IMR-90 (cell line): ENCODE data around the gene TMC8. TPM values are rescaled to one million over a fixed set of nuclear protein-coding genes. Genes with fewer than 3 reads are reported as not detected.

Experiments used
- ATAC-seq: fragments of 200-7000 bp; cut with Tn5 transposase; 2 replicates; pipeline ENCODE4 v1.9.1; 2020; ENCODE audit warnings: low read depth, mild to moderate bottlenecking, moderate library complexity
- BruUV-seq: library from RNA; stranded (reverse); fragments of 400-500 nt; replicated peaks from 2 replicates; lab custom pipeline; 2021; lab: Mats Ljungman, UMichigan
- CTCF ChIA-PET: fragments of 300-600 bp; formaldehyde crosslinking; extraction: SDS; loops from one replicate; lab custom pipeline; 2021; ENCODE audit warnings: antibody characterized with exemption; lab: Yijun Ruan, JAX
- POLR2A ChIA-PET: fragments of 300-600 bp; sonication (Branson Sonifier 250); formaldehyde crosslinking; loops from one replicate; lab custom pipeline; 2022; ENCODE audit warnings: antibody characterized with exemption; ENCODE audit not compliant: unreplicated experiment; lab: Charles Lee
- DNase-seq: peaks from one replicate; pipeline ENCODE4 v3.0.0; 2013
- H2AFZ ChIP-seq: replicated peaks from 2 replicates; pipeline ENCODE3; 2013; ENCODE audit warnings: low read length, mild to moderate bottlenecking; ENCODE audit not compliant: poor library complexity
- H2AK5ac ChIP-seq: 2 replicates; pipeline ENCODE4 v1.6.1; 2013; ENCODE audit warnings: low read depth, low read length, inconsistent platforms
- H2AK9ac ChIP-seq: replicated peaks from 2 replicates; pipeline ENCODE3; 2013; ENCODE audit warnings: mild to moderate bottlenecking, low read depth, low read length, moderate library complexity; ENCODE audit not compliant: poor library complexity
- H2BK120ac ChIP-seq: 2 replicates; pipeline ENCODE4 v1.6.1; 2013; ENCODE audit warnings: low read depth, low read length, inconsistent platforms
- H2BK15ac ChIP-seq: 3 replicates; pipeline ENCODE4 v1.6.1; 2013; ENCODE audit warnings: low read depth, low read length, inconsistent platforms
- H2BK20ac ChIP-seq: 2 replicates; pipeline ENCODE4 v1.6.1; 2013; ENCODE audit warnings: low read depth, mild to moderate bottlenecking, inconsistent platforms, low read length, moderate library complexity
- H2BK5ac ChIP-seq: 2 replicates; pipeline ENCODE4 v1.6.1; 2013; ENCODE audit warnings: mild to moderate bottlenecking, low read depth, low read length, inconsistent platforms; ENCODE audit not compliant: poor library complexity, severe bottlenecking
- H3K14ac ChIP-seq: replicated peaks from 2 replicates; pipeline ENCODE4 v1.6.1; 2013; ENCODE audit warnings: low read depth, low read length, inconsistent platforms
- H3K18ac ChIP-seq: 2 replicates; pipeline ENCODE4 v1.6.1; 2013; ENCODE audit warnings: low read depth, low read length, control low read depth
- H3K23ac ChIP-seq: 2 replicates; pipeline ENCODE4 v1.6.1; 2013; ENCODE audit warnings: low read depth, low read length, inconsistent platforms
- H3K27ac ChIP-seq: 2 replicates; pipeline ENCODE4 v1.5.1; 2013; ENCODE audit warnings: mild to moderate bottlenecking, control low read depth, low read length; ENCODE audit not compliant: insufficient read depth
- H3K27me3 ChIP-seq: 2 replicates; pipeline ENCODE4 v1.6.1; 2013; ENCODE audit warnings: low read length; ENCODE audit not compliant: control insufficient read depth, insufficient read depth
- H3K36me3 ChIP-seq: 2 replicates; pipeline ENCODE4 v1.6.1; 2013; ENCODE audit warnings: low read length, mixed read lengths; ENCODE audit not compliant: control insufficient read depth, insufficient read depth
- H3K4ac ChIP-seq: 2 replicates; pipeline ENCODE4 v1.6.1; 2013; ENCODE audit warnings: low read depth, low read length, inconsistent platforms
- H3K4me1 ChIP-seq: 2 replicates; pipeline ENCODE4 v1.6.1; 2013; ENCODE audit warnings: low read length, mixed read lengths; ENCODE audit not compliant: control insufficient read depth, insufficient read depth
- H3K4me2 ChIP-seq: 2 replicates; pipeline ENCODE4 v1.6.1; 2013; ENCODE audit warnings: low read depth, mild to moderate bottlenecking, control low read depth, low read length, moderate library complexity
- H3K4me3 ChIP-seq: 2 replicates; pipeline ENCODE4 v1.5.1; 2013; ENCODE audit warnings: low read depth, mild to moderate bottlenecking, control low read depth, low read length, moderate library complexity; ENCODE audit not compliant: insufficient read depth
- H3K56ac ChIP-seq: 2 replicates; pipeline ENCODE4 v1.6.1; 2013; ENCODE audit warnings: low read length, inconsistent platforms; ENCODE audit not compliant: insufficient read depth; ENCODE audit errors: extremely low read depth
- H3K79me1 ChIP-seq, 2 experiments: 2 replicates each; pipeline ENCODE4 v1.6.1; 2013; ENCODE audit warnings: low read length in 2 of 2, inconsistent platforms in 1 of 2, low read depth in 1 of 2
- H3K9ac ChIP-seq: 2 replicates; pipeline ENCODE4 v1.6.1; 2013; ENCODE audit warnings: low read depth, low read length, control low read depth
- H3K9me1 ChIP-seq: 2 replicates; pipeline ENCODE4 v1.6.1; 2013; ENCODE audit warnings: low read length, inconsistent platforms; ENCODE audit not compliant: insufficient read depth
- H3K9me3 ChIP-seq: 2 replicates; pipeline ENCODE4 v1.6.1; 2013; ENCODE audit warnings: low read length; ENCODE audit not compliant: control insufficient read depth, insufficient read depth
- H4K20me1 ChIP-seq: 2 replicates; pipeline ENCODE4 v1.6.1; 2013; ENCODE audit warnings: low read length, inconsistent platforms; ENCODE audit not compliant: insufficient read depth
- H4K5ac ChIP-seq: 2 replicates; pipeline ENCODE4 v1.6.1; 2013; ENCODE audit warnings: mild to moderate bottlenecking, low read depth, low read length, control low read depth
- H4K8ac ChIP-seq, 2 experiments: 2 replicates each; pipeline ENCODE4 v1.6.1; 2013; ENCODE audit warnings: low read depth in 2 of 2, low read length in 2 of 2, control low read depth in 1 of 2, inconsistent platforms in 1 of 2
- H4K91ac ChIP-seq: 2 replicates; pipeline ENCODE4 v1.6.1; 2013; ENCODE audit warnings: low read depth, low read length, inconsistent platforms; ENCODE audit not compliant: insufficient read depth
- BHLHE40 ChIP-seq: fragments of 150-350 bp; IDR thresholded peaks from 2 replicates; pipeline ENCODE4 v1.6.1; 2016; ENCODE audit warnings: mild to moderate bottlenecking, low read depth, low read length
- CEBPB ChIP-seq: IDR thresholded peaks from 2 replicates; pipeline ENCODE4 v1.6.1; 2012; ENCODE audit warnings: low read depth, low read length, improper control_type of control experiment
- CTCF ChIP-seq: conservative IDR thresholded peaks from 2 replicates; pipeline ENCODE4 v1.5.1; 2012; ENCODE audit warnings: mild to moderate bottlenecking, low read depth, low read length, improper control_type of control experiment
- ELK1 ChIP-seq: fragments of 150-350 bp; IDR thresholded peaks from 2 replicates; pipeline ENCODE4 v1.6.1; 2016; ENCODE audit warnings: low read depth, mild to moderate bottlenecking, low read length, moderate library complexity, borderline replicate concordance
- FOS ChIP-seq: fragments of 150-350 bp; IDR thresholded peaks from 2 replicates; pipeline ENCODE4 v1.6.1; 2016; ENCODE audit warnings: low read depth, low read length
- MAFK ChIP-seq: IDR thresholded peaks from 2 replicates; pipeline ENCODE4 v1.6.1; 2012; ENCODE audit warnings: low read depth, low read length, improper control_type of control experiment
- MAZ ChIP-seq: IDR thresholded peaks from 2 replicates; pipeline ENCODE4 v1.6.1; 2012; ENCODE audit warnings: low read depth, mild to moderate bottlenecking, low read length, improper control_type of control experiment, moderate library complexity, borderline replicate concordance
- MXI1 ChIP-seq: IDR thresholded peaks from 2 replicates; pipeline ENCODE4 v1.6.1; 2012; ENCODE audit warnings: low read depth, mild to moderate bottlenecking, low read length, moderate library complexity, borderline replicate concordance
- POLR2A ChIP-seq: IDR thresholded peaks from 2 replicates; pipeline ENCODE4 v1.6.1; 2012; ENCODE audit warnings: mild to moderate bottlenecking, low read depth, low read length
- RCOR1 ChIP-seq: IDR thresholded peaks from 2 replicates; pipeline ENCODE4 v1.6.1; 2012; ENCODE audit warnings: mild to moderate bottlenecking, low read length, improper control_type of control experiment; ENCODE audit not compliant: insufficient replicate concordance
- RFX5 ChIP-seq: IDR thresholded peaks from 2 replicates; pipeline ENCODE4 v1.8.0; 2012; ENCODE audit warnings: low read depth, mild to moderate bottlenecking, low read length, moderate library complexity
- SMC3 ChIP-seq: fragments of 150-350 bp; IDR thresholded peaks from 2 replicates; pipeline ENCODE4 v1.6.1; 2016; ENCODE audit warnings: low read depth, mild to moderate bottlenecking, antibody characterized with exemption, low read length, moderate library complexity
- USF2 ChIP-seq: fragments of 150-350 bp; IDR thresholded peaks from 2 replicates; pipeline ENCODE4 v1.6.1; 2017; ENCODE audit warnings: mild to moderate bottlenecking, antibody characterized with exemption, low read length, low read depth
- WGBS, 2 experiments: methylation state at CpG; one replicate each; pipeline versions ENCODE4 v1.1.5 to v1.1.7; 2013; ENCODE audit warnings: missing lambda C conversion rate in 2 of 2; ENCODE audit not compliant: insufficient read length in 1 of 2; ENCODE audit errors: extremely low coverage in 2 of 2; 5-methylcytosine and 5-hydroxymethylcytosine counted together
- dilution Hi-C: fragments of 300-500 bp; cut with HindIII; formaldehyde crosslinking; loops from one replicate; pipeline ENCODE4 v1.14.3; 2018; ENCODE audit warnings: low sequenced_read_pairs; ENCODE audit not compliant: unreplicated experiment
- in situ Hi-C: fragments of 300-500 bp; cut with MboI; formaldehyde crosslinking; loops from 3 replicates; pipeline ENCODE4 v1.14.3; 2019; ENCODE audit warnings: low sequenced_read_pairs, inconsistent platforms, mixed read lengths
- intact Hi-C: fragments of 100-400 bp; cut with micrococcal nuclease; formaldehyde crosslinking; loops from 2 replicates; pipeline ENCODE4 v1.10.0; 2022
- polyA plus RNA-seq, 3 experiments: library from polyadenylated mRNA; depleted of rRNA; stranded (reverse); fragments of >200 nt; gene quantifications; 2 replicates each; pipeline ENCODE4 v1.2.3, GENCODE V29; 2012; ENCODE audit warnings: low replicate concordance in 1 of 3
- total RNA-seq: library from RNA; depleted of rRNA; stranded (reverse); fragments of >200 nt; gene quantifications from 2 replicates; pipeline ENCODE4 v1.2.3, GENCODE V29; 2012

TMC8 gene
- total and polyA plus RNA-seq, 2 of the 4 experiments (the other 2 are of a cell fraction) = not detected

GRCh38 chr17:78176548-78177025, 46.0 kb downstream of the TMC8 start (continued):
- TF ChIP-seq CTCF (peak; percentile 68), BHLHE40 (no peak)

GRCh38 chr17:78179372-78179771, 48.8 kb downstream of the TMC8 start:
- Histone ChIP-seq H2AK9ac (peak overlapping the region; percentile 68), H4K8ac (peak overlapping the region in 1 of 2 experiments; percentile 90; a peak in 2 of 4 replicates), H4K20me1 (0 out of 2 replicates have a peak, but pooled peaks cover 5% of the 10 kb centered on the region), H3K79me1 (peaks cover 8 to 56% of the 10 kb centered on the region in 2 experiments; a peak in 3 of 4 replicates), H3K18ac (no peak overlapping the region), H4K5ac (peak overlapping the region; percentile 88; the same call in 1 of the 2 replicates), H3K4me2 (no peak overlapping the region), H3K4me1 (peaks cover 13% of the 10 kb centered on the region), H3K9me3 (no peaks in the 10 kb centered on the region), H3K9ac (no peak overlapping the region), H3K36me3 (no peaks in the 10 kb centered on the region; the same call in 1 of the 2 replicates), H3K27me3 (no peaks in the 10 kb centered on the region), H2BK20ac (peak overlapping the region; percentile 69; the same call in 1 of the 2 replicates), H3K4me3 (no peak overlapping the region), H3K14ac (peak overlapping the region; percentile 25; the same call in 1 of the 2 replicates), H4K91ac (peak overlapping the region; percentile 43), H3K56ac (no peak overlapping the region), H2BK15ac (no peak overlapping the region), H2BK120ac (peak overlapping the region; percentile 86; the same call in 1 of the 2 replicates), H3K23ac (no peak overlapping the region), H2AK5ac (peak overlapping the region; percentile 56; the same call in 1 of the 2 replicates), H2AFZ (peak overlapping the region; percentile 77), H3K27ac (no peak overlapping the region), H3K9me1 (peaks cover 9% of the 10 kb centered on the region; the same call in 1 of the 2 replicates), H2BK5ac (peak overlapping the region; percentile 64), H3K4ac (peak overlapping the region; percentile 63)
- DNase-seq = peak; percentile 74
- peak; percentile 63 for ATAC-seq
- ChIA-PET POLR2A (no interaction called here), CTCF (no interaction called here)
- 81% methylated on average over 12 of the region's 17 CpGs; no CpG with 5 or more reads in 1 of the 2 experiments for WGBS, 2 experiments
- intact Hi-C loops = no loop called here
- in situ Hi-C loops = loop anchor here (5.0 kb wide), 1 partner anchor 67 kb away; no protein-coding TSS in a partner anchor
- dilution Hi-C loops = no loop called here
- no TSS peak for BruUV-seq
- TF ChIP-seq MAZ (no peak), SMC3 (no peak), RFX5 (no peak), RCOR1 (no peak), FOS (peak; percentile 73), MAFK (no peak), POLR2A (no peak), BHLHE40 (no peak), USF2 (no peak), ELK1 (no peak), CEBPB (peak; percentile 97), MXI1 (no peak)
